GM12892 (cell line): ENCODE results near the gene SLC28A3.

Experiments
- POLR2A ChIP-seq: IDR thresholded peaks from 2 replicates; pipeline ENCODE4 v1.6.1; 2011; ENCODE audit warnings: low read depth, low read length, control low read depth
- POLR2AphosphoS5 ChIP-seq: IDR thresholded peaks from 2 replicates; pipeline ENCODE4 v1.6.1; 2011; ENCODE audit warnings: low read depth, low read length, control low read depth

DNA sequence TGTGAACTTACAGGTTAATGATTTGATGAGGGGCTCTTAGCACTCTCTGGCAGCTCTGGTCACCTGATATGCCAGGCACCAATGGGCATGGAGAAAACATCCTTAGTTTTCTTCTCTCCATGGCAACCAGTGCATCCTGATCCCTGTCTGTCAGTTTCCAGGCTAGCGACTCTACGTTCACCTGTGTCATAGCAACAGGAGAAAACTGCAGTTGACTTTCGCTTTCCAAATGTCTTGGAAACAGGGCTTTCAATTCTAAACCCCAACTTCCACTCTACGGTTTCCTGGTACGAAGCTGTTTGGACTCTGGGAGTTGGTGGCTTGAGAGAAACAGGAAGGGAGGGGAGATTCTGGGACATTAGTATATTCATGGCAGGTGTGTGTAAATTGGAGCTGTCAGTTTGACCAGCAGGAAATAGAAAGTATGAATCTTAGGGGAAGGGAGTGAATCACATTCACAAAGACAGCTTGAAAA is 74.4 kb downstream of the SLC28A3 start:
- TF ChIP-seq POLR2A: no peak
- no peak for TF ChIP-seq POLR2AphosphoS5
